Daoy (cell line): Measurements from ENCODE around the gene SLC7A8. TPM values are rescaled to one million over a fixed set of nuclear protein-coding genes. Genes with fewer than 3 reads are reported as not detected.
A peak's percentile ranks its signal among the peaks of the same experiment; 100 is the strongest.
"Not testable (repeated sequence)": the region's sequence is repeated elsewhere in the genome, so short reads cannot be mapped to it uniquely, and the experiment has no call there.

Source experiments
- DNase-seq: peaks from one replicate; pipeline ENCODE4 v3.0.0-alpha.2; 2015; ENCODE audit warnings: low read depth
- total RNA-seq: library from RNA; depleted of rRNA; stranded (reverse); fragments of >200 nt; shearing (Covaris generic); gene quantifications from 2 replicates; pipeline ENCODE4 v1.2.3, GENCODE V29; 2014; rRNA removed

Gene SLC7A8
- 0.91 TPM in 1 of 2 replicates, not detected in the other for total RNA-seq

- peak; percentile 24 for DNase-seq
These were observed at the start of gene SLC7A8 for GRCh38 chr14:23183479-23183878. Gene SLC7A8, minus strand, starts transcription at chr14:23183660. Its CDS starts 746 bp downstream, at chr14:23182914.

GRCh38 chr14:23232241-23232808 lies 48.9 kb upstream of the SLC7A8 start:
- DNase-seq, result not testable (repeated sequence)

- DNase-seq, result no peak
These were observed 45.4 kb upstream of the SLC7A8 start for GRCh38 chr14:23228812-23229211.

GRCh38 chr14:23227566-23227965 lies 44.1 kb upstream of the SLC7A8 start:
- DNase-seq, result no peak

- not testable (repeated sequence) for DNase-seq
These were observed 41.5 kb upstream of the SLC7A8 start for GRCh38 chr14:23224958-23225357.

GRCh38 chr14:23219075-23219474 lies 35.6 kb upstream of the SLC7A8 start:
- no peak for DNase-seq

GRCh38 chr14:23217032-23218020 lies 33.9 kb upstream of the SLC7A8 start:
- DNase-seq, result no peak

GRCh38 chr14:23215421-23215820 lies 32.0 kb upstream of the SLC7A8 start:
- DNase-seq, result no peak

- DNase-seq, result peak; percentile 11
These were observed 26.4 kb upstream of the SLC7A8 start for GRCh38 chr14:23209651-23210423.

- DNase-seq, result no peak
These were observed 24.9 kb upstream of the SLC7A8 start for GRCh38 chr14:23208324-23208723.

- DNase-seq, result no peak
These were observed 23.7 kb upstream of the SLC7A8 start for GRCh38 chr14:23207146-23207540.

GRCh38 chr14:23206422-23207145 lies 23.1 kb upstream of the SLC7A8 start:
- DNase-seq, result no peak

- no peak for DNase-seq
These were observed 18.5 kb upstream of the SLC7A8 start for GRCh38 chr14:23202001-23202400.

- DNase-seq, result not testable (repeated sequence)
These were observed 15.7 kb upstream of the SLC7A8 start for GRCh38 chr14:23199141-23199540.

GRCh38 chr14:23196487-23196886 lies 13.0 kb upstream of the SLC7A8 start:
- not testable (repeated sequence) for DNase-seq

GRCh38 chr14:23195552-23196101 lies 12.2 kb upstream of the SLC7A8 start:
- no peak for DNase-seq

- no peak for DNase-seq
These were observed 10.0 kb upstream of the SLC7A8 start for GRCh38 chr14:23193432-23193831.

GRCh38 chr14:23187925-23188324 lies 4.5 kb upstream of the SLC7A8 start:
- DNase-seq, result no peak

- DNase-seq, result peak; percentile 66
These were observed 3.6 kb upstream of the SLC7A8 start for GRCh38 chr14:23186913-23187654.

GRCh38 chr14:23185063-23185462 lies 1.6 kb upstream of the SLC7A8 start:
- peak; percentile 53 for DNase-seq

GRCh38 chr14:23183158-23183470 lies 346 bp downstream of the SLC7A8 start:
- no peak for DNase-seq
